ENCODE data around the gene SH3RF3. TPM values are rescaled to one million over a fixed set of nuclear protein-coding genes. Genes with fewer than 3 reads are reported as not detected.

Gene SH3RF3
- polyA plus RNA-seq, 1 donor (not counting 4 experiments of a cell fraction or from before 2014, with no cell fraction given) = 0.08 TPM

- dilution Hi-C loops (cut with MboI; ENCODE audit: extremely low pct_ligation_motif_present, low sequenced_read_pairs) = no loop called here
These were observed 311.0 kb downstream of the SH3RF3 start for GRCh38 chr2:109439986-109440385.

GRCh38 chr2:109440499-109441156, 311.6 kb downstream of the SH3RF3 start:
- Histone ChIP-seq H3K4me2 (ENCODE audit: control insufficient read depth, extremely low read depth, insufficient read depth, low read depth, low read length) (no peak overlapping the region), H3K36me3 (ENCODE audit: control insufficient read depth in 2 of 2, extremely low read depth in 1 of 2, insufficient read depth in 2 of 2, low read length in 2 of 2) (no peaks in the 10 kb centered on the region), H4K20me1 (ENCODE audit: control insufficient read depth, extremely low read depth, insufficient read depth, low read length) (no peaks in the 10 kb centered on the region), H3K79me2 (ENCODE audit: control insufficient read depth, insufficient read depth, low read length) (no peaks in the 10 kb centered on the region), H2AFZ (ENCODE audit: control insufficient read depth, low read length) (no peak overlapping the region), H3K4me3 (ENCODE audit: control insufficient read depth in 2 of 3, extremely low read depth in 1 of 3, insufficient read depth in 2 of 3, low read depth in 1 of 3, low read length in 3 of 3) (no peak overlapping the region), H3K27me3 (ENCODE audit: control insufficient read depth, extremely low read depth, insufficient read depth, low read length) (no peaks in the 10 kb centered on the region), H3K4me1 (ENCODE audit: control insufficient read depth, extremely low read depth, insufficient read depth, low read length) (peaks cover 4% of the 10 kb centered on the region), H3K27ac (ENCODE audit: control insufficient read depth, insufficient read depth, low read length) (no peak overlapping the region), H3K9me3 (ENCODE audit: control insufficient read depth, low read depth, low read length) (peaks cover 4% of the 10 kb centered on the region), H3K9ac (ENCODE audit: control insufficient read depth, extremely low read depth, insufficient read depth, low read length) (no peak overlapping the region), H3K9me1 (ENCODE audit: control insufficient read depth, extremely low read depth, insufficient read depth, low read length) (no peaks in the 10 kb centered on the region)
- TF ChIP-seq CTCF (optimal IDR thresholded peaks at IDR 0.05 in 1 of 3, IDR thresholded peaks at IDR 0.05 in 1 of 3, conservative IDR thresholded peaks at IDR 0.05 in 1 of 3; ENCODE audit: extremely low read depth in 1 of 3, insufficient read depth in 2 of 3, low read length in 3 of 3) (no peak), EZH2 (IDR thresholded peaks at IDR 0.05; ENCODE audit: low read length) (no peak)
- DNase-seq (ENCODE audit: low read depth, low spot score) (no peak), FAIRE-seq (no peak)
- dilution Hi-C loops (cut with MboI; ENCODE audit: extremely low pct_ligation_motif_present, low sequenced_read_pairs) = no loop called here

More at GRCh38 chr2:109439986-109440385, 311.0 kb downstream of the SH3RF3 start:
- no peak for DNase-seq (ENCODE audit: low read depth, low spot score)
- no peak overlapping the region for H3K4me2 ChIP-seq (ENCODE audit: control insufficient read depth, extremely low read depth, insufficient read depth, low read depth, low read length)
- H4K20me1 ChIP-seq (ENCODE audit: control insufficient read depth, extremely low read depth, insufficient read depth, low read length) = no peaks in the 10 kb centered on the region
- H3K27ac ChIP-seq (ENCODE audit: control insufficient read depth, insufficient read depth, low read length) = no peak overlapping the region
- no peaks in the 10 kb centered on the region for H3K36me3 ChIP-seq (ENCODE audit: control insufficient read depth in 2 of 2, extremely low read depth in 1 of 2, insufficient read depth in 2 of 2, low read length in 2 of 2)
- H3K79me2 ChIP-seq (ENCODE audit: control insufficient read depth, insufficient read depth, low read length) = no peaks in the 10 kb centered on the region
- no peaks in the 10 kb centered on the region for H3K9me1 ChIP-seq (ENCODE audit: control insufficient read depth, extremely low read depth, insufficient read depth, low read length)
- peaks cover 4% of the 10 kb centered on the region for H3K9me3 ChIP-seq (ENCODE audit: control insufficient read depth, low read depth, low read length)
- no peak overlapping the region for H3K9ac ChIP-seq (ENCODE audit: control insufficient read depth, extremely low read depth, insufficient read depth, low read length)
- no peaks in the 10 kb centered on the region for H3K27me3 ChIP-seq (ENCODE audit: control insufficient read depth, extremely low read depth, insufficient read depth, low read length)
- H2AFZ ChIP-seq (ENCODE audit: control insufficient read depth, low read length) = no peak overlapping the region
- H3K4me1 ChIP-seq (ENCODE audit: control insufficient read depth, extremely low read depth, insufficient read depth, low read length) = peaks cover 9% of the 10 kb centered on the region
- TF ChIP-seq CTCF (optimal IDR thresholded peaks at IDR 0.05 in 1 of 3, IDR thresholded peaks at IDR 0.05 in 1 of 3, conservative IDR thresholded peaks at IDR 0.05 in 1 of 3; ENCODE audit: extremely low read depth in 1 of 3, insufficient read depth in 2 of 3, low read length in 3 of 3) (no peak), EZH2 (IDR thresholded peaks at IDR 0.05; ENCODE audit: low read length) (no peak)
- no peak overlapping the region for H3K4me3 ChIP-seq (ENCODE audit: control insufficient read depth in 2 of 3, extremely low read depth in 1 of 3, insufficient read depth in 2 of 3, low read depth in 1 of 3, low read length in 3 of 3)
- FAIRE-seq = no peak

All from keratinocyte (primary cell).